GM19468 (cell line): ENCODE results near the gene PEDS1.
"Not testable (repeated sequence)": the region's sequence is repeated elsewhere in the genome, so short reads cannot be mapped to it uniquely, and the experiment has no call there.

Experiments
- ATAC-seq: cut with Tn5 transposase; IDR thresholded peaks from one replicate; pipeline ENCODE4 v1.9.1; 2021; ENCODE audit warnings: mild to moderate bottlenecking, moderate library complexity, moderate number of reproducible peaks; ENCODE audit not compliant: unreplicated experiment; ENCODE audit errors: extremely low read depth

The PEDS1 gene

GRCh38 chr20:50165684-50166554 is 12.4 kb upstream of the PEDS1 start:
- ATAC-seq, result peak; percentile 44

- no peak for ATAC-seq
Measured at GRCh38 chr20:50163570-50164317, 10.2 kb upstream of the PEDS1 start.

- ATAC-seq, result not testable (repeated sequence)
Measured at GRCh38 chr20:50161494-50161893, 8.0 kb upstream of the PEDS1 start.

GRCh38 chr20:50153153-50153499 is 397 bp downstream of the PEDS1 start:
- no peak for ATAC-seq

- ATAC-seq, result no peak
Measured at GRCh38 chr20:50152394-50153152, 950 bp downstream of the PEDS1 start.

- ATAC-seq, result no peak
Measured at GRCh38 chr20:50151034-50151743, 2.3 kb downstream of the PEDS1 start.

- no peak for ATAC-seq
Measured at GRCh38 chr20:50149481-50150254, 3.9 kb downstream of the PEDS1 start.

GRCh38 chr20:50146732-50147662 is 6.5 kb downstream of the PEDS1 start:
- ATAC-seq, result no peak

- ATAC-seq, result no peak
Measured at GRCh38 chr20:50146214-50146613, 7.3 kb downstream of the PEDS1 start.

GRCh38 chr20:50145566-50145965 is 8.0 kb downstream of the PEDS1 start:
- ATAC-seq, result no peak

GRCh38 chr20:50144362-50144761 is 9.2 kb downstream of the PEDS1 start:
- no peak for ATAC-seq

GRCh38 chr20:50142812-50143211 is 10.7 kb downstream of the PEDS1 start:
- no peak for ATAC-seq

- ATAC-seq, result no peak
Measured at GRCh38 chr20:50141811-50142561, 11.5 kb downstream of the PEDS1 start.

- no peak for ATAC-seq
Measured at GRCh38 chr20:50141018-50141675, 12.4 kb downstream of the PEDS1 start.

GRCh38 chr20:50140339-50140859 is 13.1 kb downstream of the PEDS1 start:
- ATAC-seq, result no peak

- ATAC-seq, result no peak
Measured at GRCh38 chr20:50138479-50139393, 14.8 kb downstream of the PEDS1 start.
